ENCODE data around the gene VPS11.

GRCh38 chr11:119065369-119065768, 2.2 kb upstream of the VPS11 start:
- TF ChIP-seq, protein P1, sequence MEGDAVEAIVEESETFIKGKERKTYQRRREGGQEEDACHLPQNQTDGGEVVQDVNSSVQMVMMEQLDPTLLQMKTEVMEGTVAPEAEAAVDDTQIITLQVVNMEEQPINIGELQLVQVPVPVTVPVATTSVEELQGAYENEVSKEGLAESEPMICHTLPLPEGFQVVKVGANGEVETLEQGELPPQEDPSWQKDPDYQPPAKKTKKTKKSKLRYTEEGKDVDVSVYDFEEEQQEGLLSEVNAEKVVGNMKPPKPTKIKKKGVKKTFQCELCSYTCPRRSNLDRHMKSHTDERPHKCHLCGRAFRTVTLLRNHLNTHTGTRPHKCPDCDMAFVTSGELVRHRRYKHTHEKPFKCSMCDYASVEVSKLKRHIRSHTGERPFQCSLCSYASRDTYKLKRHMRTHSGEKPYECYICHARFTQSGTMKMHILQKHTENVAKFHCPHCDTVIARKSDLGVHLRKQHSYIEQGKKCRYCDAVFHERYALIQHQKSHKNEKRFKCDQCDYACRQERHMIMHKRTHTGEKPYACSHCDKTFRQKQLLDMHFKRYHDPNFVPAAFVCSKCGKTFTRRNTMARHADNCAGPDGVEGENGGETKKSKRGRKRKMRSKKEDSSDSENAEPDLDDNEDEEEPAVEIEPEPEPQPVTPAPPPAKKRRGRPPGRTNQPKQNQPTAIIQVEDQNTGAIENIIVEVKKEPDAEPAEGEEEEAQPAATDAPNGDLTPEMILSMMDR (conservative IDR thresholded peaks at IDR 0.05) = no peak; the same call in 1 of the 2 replicates
- no peak for TF ChIP-seq ZFX (IDR thresholded peaks at IDR 0.05)
